AG04450 (cell line): Measurements from ENCODE around the gene C9orf40. TPM values are rescaled to one million over a fixed set of nuclear protein-coding genes. Genes with fewer than 3 reads are reported as not detected.

Experiments
- CTCF ChIA-PET: fragments of 300-600, 350-600 bp; formaldehyde crosslinking; extraction: SDS; loops from one replicate; lab custom pipeline; 2022; ENCODE audit warnings: antibody characterized with exemption, inconsistent platforms; lab: Charles Lee
- POLR2A ChIA-PET: fragments of 350-600 bp; formaldehyde crosslinking; extraction: SDS; loops from one replicate; lab custom pipeline; 2021; ENCODE audit warnings: antibody characterized with exemption, inconsistent platforms; lab: Yijun Ruan, JAX
- DNase-seq: peaks from one replicate; pipeline ENCODE4 v3.0.0-alpha.2; 2011; ENCODE audit warnings: low read depth, low spot score
- H3K27ac ChIP-seq: one replicate; pipeline ENCODE4 v1.5.1; 2012; ENCODE audit warnings: low read depth, low read length, control low read depth
- H3K27me3 ChIP-seq: one replicate; pipeline ENCODE4 v1.6.0; 2012; ENCODE audit warnings: low read length; ENCODE audit not compliant: control insufficient read depth, insufficient read depth
- H3K4me3 ChIP-seq: 2 replicates; pipeline ENCODE4 v1.5.1; 2011; ENCODE audit warnings: mild to moderate bottlenecking, low read depth, low read length, control low read depth
- H3K9me3 ChIP-seq: 2 replicates; pipeline ENCODE4 v1.5.1; 2012; ENCODE audit warnings: low read length; ENCODE audit not compliant: control insufficient read depth, insufficient read depth
- CTCF ChIP-seq: IDR thresholded peaks from 2 replicates; pipeline ENCODE4 v1.5.1; 2011; ENCODE audit warnings: low read depth, low read length, control low read depth, inconsistent platforms
- polyA plus RNA-seq: library from polyadenylated mRNA; depleted of rRNA; stranded (reverse); fragments of >200 nt; gene quantifications from 2 replicates; pipeline ENCODE4 v1.2.3, GENCODE V29; 2011; rRNA removed

Gene C9orf40
- polyA plus RNA-seq, 1 experiment = 2.3 TPM

GRCh38 chr9:74901001-74901400, 51.7 kb downstream of the C9orf40 start:
- Histone ChIP-seq H3K27me3 (no peaks in the 10 kb centered on the region), H3K27ac (no peak overlapping the region), H3K9me3 (no peaks in the 10 kb centered on the region), H3K4me3 (no peak overlapping the region)
- no peak for DNase-seq
- TF ChIP-seq CTCF = no peak
- ChIA-PET POLR2A (no interaction called here), CTCF (no interaction called here)

Other genes starting within 250 kb of the C9orf40 start
- 0.01 TPM in 2 replicates for gene TRPM6, start 65.0 kb downstream of the C9orf40 start, polyA plus RNA-seq
- 7.9 and 9.1 TPM in 2 replicates for gene CARNMT1, start 75.4 kb upstream of the C9orf40 start, polyA plus RNA-seq
- gene NMRK1, start 135.2 kb upstream of the C9orf40 start, polyA plus RNA-seq = 10.2 and 14.4 TPM in 2 replicates
- gene OSTF1, start 135.6 kb upstream of the C9orf40 start, polyA plus RNA-seq = 19.5 and 22.7 TPM in 2 replicates